OCI-LY1 (cell line): Measurements from ENCODE around the gene TNS3.

Experiments
- EZH2 ChIP-seq: fragments of 200-600 bp; sonication (generic), shearing (Covaris generic); IDR thresholded peaks from 2 replicates; pipeline ENCODE4 v1.8.0; 2017; ENCODE audit warnings: borderline replicate concordance, mixed run types, mild to moderate bottlenecking, antibody characterized with exemption, low read length, moderate library complexity, mixed read lengths
- TF ChIP-seq, protein P1 (sequence below): fragments of 200-600 bp; sonication (generic), shearing (Covaris generic); IDR thresholded peaks from 2 replicates; pipeline ENCODE4 v1.5.1; 2017; ENCODE audit warnings: mild to moderate bottlenecking, antibody characterized with exemption, low read length, moderate library complexity, mixed read lengths

DNA sequence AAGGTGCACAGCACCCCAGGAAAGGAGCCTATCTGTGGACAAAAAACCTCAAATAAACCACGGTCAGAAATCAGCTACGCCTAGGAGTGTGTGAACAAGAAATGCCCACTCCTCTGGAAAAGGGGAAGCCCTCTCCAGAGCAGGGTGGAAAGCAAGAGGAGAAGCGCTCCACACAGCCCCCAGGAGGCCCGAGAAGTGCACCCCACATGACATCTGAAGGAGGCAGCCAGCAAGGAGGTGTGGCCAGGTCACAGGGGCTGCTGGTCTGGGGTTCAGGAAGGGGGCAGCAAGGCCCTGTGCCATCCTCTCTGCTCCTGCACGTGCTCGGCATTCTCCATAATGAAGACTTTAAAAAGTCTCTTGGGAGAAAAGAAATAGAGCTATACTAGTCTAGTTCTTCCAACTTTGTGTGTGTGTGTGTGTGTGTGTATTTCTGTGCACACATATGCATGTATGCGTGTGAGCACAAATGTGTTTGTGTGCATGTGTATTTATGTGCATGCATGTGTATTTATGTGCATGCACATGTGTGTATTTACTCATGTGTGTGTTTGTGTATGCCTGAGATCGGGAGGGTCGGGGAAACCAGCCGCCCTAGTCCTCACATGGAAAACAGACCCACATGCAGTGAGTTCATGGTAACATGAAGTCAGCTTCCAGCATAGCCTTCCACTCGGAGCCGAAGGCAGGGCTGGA lies 76.5 kb downstream of the TNS3 start:
- TF ChIP-seq, protein P1, sequence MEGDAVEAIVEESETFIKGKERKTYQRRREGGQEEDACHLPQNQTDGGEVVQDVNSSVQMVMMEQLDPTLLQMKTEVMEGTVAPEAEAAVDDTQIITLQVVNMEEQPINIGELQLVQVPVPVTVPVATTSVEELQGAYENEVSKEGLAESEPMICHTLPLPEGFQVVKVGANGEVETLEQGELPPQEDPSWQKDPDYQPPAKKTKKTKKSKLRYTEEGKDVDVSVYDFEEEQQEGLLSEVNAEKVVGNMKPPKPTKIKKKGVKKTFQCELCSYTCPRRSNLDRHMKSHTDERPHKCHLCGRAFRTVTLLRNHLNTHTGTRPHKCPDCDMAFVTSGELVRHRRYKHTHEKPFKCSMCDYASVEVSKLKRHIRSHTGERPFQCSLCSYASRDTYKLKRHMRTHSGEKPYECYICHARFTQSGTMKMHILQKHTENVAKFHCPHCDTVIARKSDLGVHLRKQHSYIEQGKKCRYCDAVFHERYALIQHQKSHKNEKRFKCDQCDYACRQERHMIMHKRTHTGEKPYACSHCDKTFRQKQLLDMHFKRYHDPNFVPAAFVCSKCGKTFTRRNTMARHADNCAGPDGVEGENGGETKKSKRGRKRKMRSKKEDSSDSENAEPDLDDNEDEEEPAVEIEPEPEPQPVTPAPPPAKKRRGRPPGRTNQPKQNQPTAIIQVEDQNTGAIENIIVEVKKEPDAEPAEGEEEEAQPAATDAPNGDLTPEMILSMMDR, result no peak
- no peak for TF ChIP-seq EZH2
